Measurements from ENCODE around the gene C17orf67.

Gene C17orf67

GRCh38 chr17:56833057-56833808 lies 487 bp downstream of the C17orf67 start:
- Histone ChIP-seq H3K27ac (peak overlapping the region; percentile 41), H3K36me3 (replicated peaks) (no peaks in the 10 kb centered on the region), H3K27me3 (replicated peaks) (no peaks in the 10 kb centered on the region), H3K4me3 (ENCODE audit: low read depth, low read length) (peak overlapping the region; percentile 77)
- TF ChIP-seq CTCF (IDR thresholded peaks at IDR 0.05; ENCODE audit: low read depth, low read length, missing control alignments) = no peak
- in situ Hi-C loops (cut with HindIII; ENCODE audit: low pct_ligation_motif_present, low sequenced_read_pairs) = no loop called here
- peak; percentile 45 for DNase-seq

- Histone ChIP-seq H3K4me3 (ENCODE audit: low read depth, low read length) (no peak overlapping the region), H3K36me3 (replicated peaks) (no peaks in the 10 kb centered on the region), H3K27ac (no peak overlapping the region), H3K27me3 (replicated peaks) (no peaks in the 10 kb centered on the region)
- in situ Hi-C loops (cut with HindIII; ENCODE audit: low pct_ligation_motif_present, low sequenced_read_pairs) = no loop called here
- no peak for TF ChIP-seq CTCF (IDR thresholded peaks at IDR 0.05; ENCODE audit: low read depth, low read length, missing control alignments)
- DNase-seq = no peak
Observed at GRCh38 chr17:56832446-56832845, 1.3 kb downstream of the C17orf67 start.

GRCh38 chr17:56831369-56832095 lies 2.2 kb downstream of the C17orf67 start:
- Histone ChIP-seq H3K4me3 (ENCODE audit: low read depth, low read length) (no peak overlapping the region), H3K27me3 (replicated peaks) (no peaks in the 10 kb centered on the region), H3K36me3 (replicated peaks) (no peaks in the 10 kb centered on the region), H3K27ac (no peak overlapping the region)
- DNase-seq = no peak
- in situ Hi-C loops (cut with HindIII; ENCODE audit: low pct_ligation_motif_present, low sequenced_read_pairs) = no loop called here
- no peak for TF ChIP-seq CTCF (IDR thresholded peaks at IDR 0.05; ENCODE audit: low read depth, low read length, missing control alignments)

GRCh38 chr17:56830726-56831368 lies 2.9 kb downstream of the C17orf67 start:
- Histone ChIP-seq H3K27ac (no peak overlapping the region), H3K27me3 (replicated peaks) (no peaks in the 10 kb centered on the region), H3K36me3 (replicated peaks) (no peaks in the 10 kb centered on the region), H3K4me3 (ENCODE audit: low read depth, low read length) (no peak overlapping the region)
- no peak for DNase-seq
- TF ChIP-seq CTCF (IDR thresholded peaks at IDR 0.05; ENCODE audit: low read depth, low read length, missing control alignments) = no peak
- in situ Hi-C loops (cut with HindIII; ENCODE audit: low pct_ligation_motif_present, low sequenced_read_pairs) = no loop called here

- DNase-seq = no peak
- in situ Hi-C loops (cut with HindIII; ENCODE audit: low pct_ligation_motif_present, low sequenced_read_pairs) = no loop called here
- Histone ChIP-seq H3K27ac (no peak overlapping the region), H3K36me3 (replicated peaks) (no peaks in the 10 kb centered on the region), H3K27me3 (replicated peaks) (no peaks in the 10 kb centered on the region), H3K4me3 (ENCODE audit: low read depth, low read length) (no peak overlapping the region)
- no peak for TF ChIP-seq CTCF (IDR thresholded peaks at IDR 0.05; ENCODE audit: low read depth, low read length, missing control alignments)
Observed at GRCh38 chr17:56826611-56827414, 6.9 kb downstream of the C17orf67 start.

All from brain microvascular endothelial cell (primary cell).